DND-41 (cell line): Measurements from ENCODE around the gene ADSS1.

Experiments used
- ATAC-seq: fragments of 200-7000 bp; cut with Tn5 transposase; 3 replicates; pipeline ENCODE4 v1.9.1; 2021; ENCODE audit warnings: low read depth; ENCODE audit not compliant: insufficient read depth
- DNase-seq: peaks from one replicate; pipeline ENCODE4 v3.0.0-alpha.2; 2020
- H2AFZ ChIP-seq: 2 replicates; pipeline ENCODE4 v1.6.0; 2012; ENCODE audit warnings: low read depth, low read length
- H3K27ac ChIP-seq: 2 replicates; pipeline ENCODE4 v1.5.1; 2012; ENCODE audit warnings: low read length, inconsistent platforms
- H3K27me3 ChIP-seq: fragments of 200-600 bp; sonication (generic); 2 replicates; pipeline ENCODE4 v1.6.0; 2012; ENCODE audit warnings: low read length, mild to moderate bottlenecking, inconsistent platforms; ENCODE audit not compliant: insufficient read depth, poor library complexity
- H3K36me3 ChIP-seq: 2 replicates; pipeline ENCODE4 v1.5.1; 2012; ENCODE audit warnings: low read length, inconsistent platforms; ENCODE audit not compliant: insufficient read depth
- H3K4me1 ChIP-seq: 2 replicates; pipeline ENCODE4 v1.5.1; 2012; ENCODE audit warnings: mild to moderate bottlenecking, low read length; ENCODE audit not compliant: insufficient read depth
- H3K4me2 ChIP-seq: 2 replicates; pipeline ENCODE4 v1.6.0; 2012; ENCODE audit warnings: mild to moderate bottlenecking, moderate library complexity, low read length, inconsistent platforms; ENCODE audit not compliant: insufficient read depth
- H3K4me3 ChIP-seq, 2 experiments: fragments of 200-600 bp in 1 of 2; shearing (Covaris generic) in 1 of 2; 2 replicates each; pipeline ENCODE4 v1.5.1; 2012 to 2016; ENCODE audit warnings: inconsistent platforms in 2 of 2, low read length in 2 of 2, mild to moderate bottlenecking in 2 of 2, low read depth in 1 of 2, moderate library complexity in 1 of 2
- H3K79me2 ChIP-seq: 2 replicates; pipeline ENCODE4 v1.6.0; 2012; ENCODE audit warnings: low read length, inconsistent platforms; ENCODE audit not compliant: insufficient read depth
- H3K9ac ChIP-seq: 2 replicates; pipeline ENCODE4 v1.6.0; 2012; ENCODE audit warnings: low read depth, mild to moderate bottlenecking, inconsistent platforms, low read length, moderate library complexity
- H3K9me3 ChIP-seq: 2 replicates; pipeline ENCODE4 v1.5.1; 2012; ENCODE audit warnings: low read length, moderate library complexity, mild to moderate bottlenecking, inconsistent platforms; ENCODE audit not compliant: insufficient read depth, severe bottlenecking
- H4K20me1 ChIP-seq: 2 replicates; pipeline ENCODE4 v1.6.0; 2012; ENCODE audit warnings: low read length; ENCODE audit not compliant: insufficient read depth
- CTCF ChIP-seq: IDR thresholded peaks from 2 replicates; pipeline ENCODE4 v1.5.1; 2012; ENCODE audit warnings: borderline replicate concordance, low read length, moderate library complexity, mild to moderate bottlenecking; ENCODE audit not compliant: poor library complexity, severe bottlenecking; ENCODE audit errors: extremely low read depth
- EZH2 ChIP-seq: IDR thresholded peaks from 3 replicates; pipeline ENCODE4 v1.6.1; 2012; ENCODE audit warnings: borderline replicate concordance, low read depth, mild to moderate bottlenecking, moderate library complexity, low read length, inconsistent platforms; ENCODE audit not compliant: severe bottlenecking

Gene ADSS1

GRCh38 chr14:104780513-104781030, 56.5 kb downstream of the ADSS1 start:
- DNase-seq (no peak), ATAC-seq (no peak)
- H3K9ac ChIP-seq: no peak overlapping the region
- H3K79me2 ChIP-seq: peaks cover 50% of the 10 kb centered on the region
- peaks cover 91% of the 10 kb centered on the region for H4K20me1 ChIP-seq
- H3K4me3 ChIP-seq: no peak overlapping the region
- H3K4me1 ChIP-seq: no peaks in the 10 kb centered on the region
- no peaks in the 10 kb centered on the region for H3K9me3 ChIP-seq
- TF ChIP-seq CTCF (no peak), EZH2 (no peak)
- peaks cover 93% of the 10 kb centered on the region for H3K36me3 ChIP-seq
- H3K4me2 ChIP-seq: no peak overlapping the region
- no peaks in the 10 kb centered on the region for H3K27me3 ChIP-seq
- no peak overlapping the region for H2AFZ ChIP-seq
- H3K27ac ChIP-seq: no peak overlapping the region

- Histone ChIP-seq H3K9me3 (no peaks in the 10 kb centered on the region), H2AFZ (no peak overlapping the region), H3K36me3 (peaks cover 91% of the 10 kb centered on the region), H3K4me2 (no peak overlapping the region), H3K27me3 (no peaks in the 10 kb centered on the region), H3K79me2 (peaks cover 58% of the 10 kb centered on the region), H3K9ac (no peak overlapping the region), H3K4me1 (no peaks in the 10 kb centered on the region), H3K4me3 (no peak overlapping the region), H3K27ac (no peak overlapping the region), H4K20me1 (peaks cover 95% of the 10 kb centered on the region)
- DNase-seq (no peak), ATAC-seq (no peak)
- TF ChIP-seq EZH2: no peak
- no peak for TF ChIP-seq CTCF
Observed at GRCh38 chr14:104781271-104782077, 57.4 kb downstream of the ADSS1 start.

- Histone ChIP-seq H3K79me2 (peaks cover 66% of the 10 kb centered on the region), H2AFZ (no peak overlapping the region), H3K4me2 (no peak overlapping the region), H3K36me3 (peaks cover 91% of the 10 kb centered on the region), H4K20me1 (peaks cover 95% of the 10 kb centered on the region), H3K27me3 (no peaks in the 10 kb centered on the region), H3K4me1 (no peaks in the 10 kb centered on the region), H3K27ac (no peak overlapping the region), H3K9me3 (no peaks in the 10 kb centered on the region), H3K4me3 (no peak overlapping the region), H3K9ac (no peak overlapping the region)
- DNase-seq (no peak), ATAC-seq (no peak)
- TF ChIP-seq CTCF (no peak), EZH2 (no peak)
Observed at GRCh38 chr14:104782086-104782807, 58.2 kb downstream of the ADSS1 start.
